PC-3 (cell line): ENCODE data around the gene TPD52L1.

ENCODE experiments used
- EZH2phosphoT487 ChIP-seq: fragments of 300-600 bp; sonication (generic); IDR thresholded peaks from 2 replicates; pipeline ENCODE4 v1.6.1; 2018; ENCODE audit warnings: mild to moderate bottlenecking, antibody characterized with exemption, low read length, borderline replicate concordance
- TF ChIP-seq, protein P1 (sequence below): fragments of 300-600 bp; sonication (generic); conservative IDR thresholded peaks from 2 replicates; pipeline ENCODE4 v1.5.1; 2017; ENCODE audit warnings: antibody characterized with exemption, low read depth, mild to moderate bottlenecking, low read length

GRCh38 chr6:125140808-125141207, 12.8 kb upstream of the TPD52L1 start:
- TF ChIP-seq, protein P1, sequence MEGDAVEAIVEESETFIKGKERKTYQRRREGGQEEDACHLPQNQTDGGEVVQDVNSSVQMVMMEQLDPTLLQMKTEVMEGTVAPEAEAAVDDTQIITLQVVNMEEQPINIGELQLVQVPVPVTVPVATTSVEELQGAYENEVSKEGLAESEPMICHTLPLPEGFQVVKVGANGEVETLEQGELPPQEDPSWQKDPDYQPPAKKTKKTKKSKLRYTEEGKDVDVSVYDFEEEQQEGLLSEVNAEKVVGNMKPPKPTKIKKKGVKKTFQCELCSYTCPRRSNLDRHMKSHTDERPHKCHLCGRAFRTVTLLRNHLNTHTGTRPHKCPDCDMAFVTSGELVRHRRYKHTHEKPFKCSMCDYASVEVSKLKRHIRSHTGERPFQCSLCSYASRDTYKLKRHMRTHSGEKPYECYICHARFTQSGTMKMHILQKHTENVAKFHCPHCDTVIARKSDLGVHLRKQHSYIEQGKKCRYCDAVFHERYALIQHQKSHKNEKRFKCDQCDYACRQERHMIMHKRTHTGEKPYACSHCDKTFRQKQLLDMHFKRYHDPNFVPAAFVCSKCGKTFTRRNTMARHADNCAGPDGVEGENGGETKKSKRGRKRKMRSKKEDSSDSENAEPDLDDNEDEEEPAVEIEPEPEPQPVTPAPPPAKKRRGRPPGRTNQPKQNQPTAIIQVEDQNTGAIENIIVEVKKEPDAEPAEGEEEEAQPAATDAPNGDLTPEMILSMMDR = no peak
- no peak for TF ChIP-seq EZH2phosphoT487
